GM08714 (cell line): ENCODE measurements around the gene CTDSPL.

Source experiments
- H3K4me3 ChIP-seq: fragments of 200-500 bp; sonication (Bioruptor generic); 2 replicates; pipeline ENCODE4 v1.5.1; 2014; ENCODE audit warnings: mild to moderate bottlenecking, low read length, inconsistent platforms
- ZNF274 ChIP-seq: IDR thresholded peaks from 2 replicates; pipeline ENCODE4 v1.6.1; 2012; ENCODE audit warnings: mild to moderate bottlenecking, low read depth, low read length

CTDSPL gene

DNA sequence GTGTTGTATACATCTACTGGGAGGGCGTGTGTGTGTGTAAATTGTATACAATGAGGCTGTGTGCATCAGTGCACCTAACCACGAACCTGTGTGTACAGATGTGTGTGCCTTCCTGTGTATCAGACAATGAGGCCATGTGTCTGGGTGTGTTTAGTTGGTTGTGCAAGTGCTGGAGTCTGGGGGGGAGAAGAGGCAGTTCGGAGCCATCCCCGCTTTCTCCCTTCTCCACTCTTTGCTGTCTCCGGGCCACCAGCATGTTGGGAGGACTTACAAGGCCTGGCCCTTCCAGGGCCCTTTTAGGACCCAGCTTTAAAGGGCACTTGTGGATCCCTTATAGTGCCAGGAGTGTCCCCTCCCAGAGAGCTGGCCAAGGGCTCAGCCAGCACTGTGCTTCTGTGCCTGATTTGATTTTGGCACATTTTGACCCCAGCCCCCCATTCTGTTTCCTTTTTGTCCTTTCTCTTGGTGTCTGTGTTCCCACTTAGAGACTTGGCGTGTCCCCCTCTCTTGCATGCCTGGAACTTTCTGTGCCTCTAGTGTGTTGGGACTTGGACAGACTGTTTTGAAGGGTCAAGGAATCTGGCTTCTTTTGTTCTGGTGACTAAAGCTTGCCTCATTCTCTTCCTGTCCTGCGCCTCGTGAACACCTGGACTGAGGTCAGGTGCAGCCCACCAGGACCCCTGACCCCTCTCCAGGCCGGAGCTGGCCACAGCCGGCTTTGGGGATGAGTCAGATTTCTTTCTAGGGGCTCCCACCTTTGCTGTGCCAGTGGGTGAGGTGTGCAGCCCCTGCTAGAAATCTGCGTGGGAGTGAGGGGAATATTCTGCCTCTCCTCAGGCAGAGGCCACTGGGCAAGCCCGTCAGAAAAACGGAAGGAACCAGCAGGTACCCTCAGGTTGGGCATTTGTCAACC is 1.5 kb downstream of the CTDSPL start:
- H3K4me3 ChIP-seq = no peak overlapping the region
- TF ChIP-seq ZNF274 = no peak

DNA sequence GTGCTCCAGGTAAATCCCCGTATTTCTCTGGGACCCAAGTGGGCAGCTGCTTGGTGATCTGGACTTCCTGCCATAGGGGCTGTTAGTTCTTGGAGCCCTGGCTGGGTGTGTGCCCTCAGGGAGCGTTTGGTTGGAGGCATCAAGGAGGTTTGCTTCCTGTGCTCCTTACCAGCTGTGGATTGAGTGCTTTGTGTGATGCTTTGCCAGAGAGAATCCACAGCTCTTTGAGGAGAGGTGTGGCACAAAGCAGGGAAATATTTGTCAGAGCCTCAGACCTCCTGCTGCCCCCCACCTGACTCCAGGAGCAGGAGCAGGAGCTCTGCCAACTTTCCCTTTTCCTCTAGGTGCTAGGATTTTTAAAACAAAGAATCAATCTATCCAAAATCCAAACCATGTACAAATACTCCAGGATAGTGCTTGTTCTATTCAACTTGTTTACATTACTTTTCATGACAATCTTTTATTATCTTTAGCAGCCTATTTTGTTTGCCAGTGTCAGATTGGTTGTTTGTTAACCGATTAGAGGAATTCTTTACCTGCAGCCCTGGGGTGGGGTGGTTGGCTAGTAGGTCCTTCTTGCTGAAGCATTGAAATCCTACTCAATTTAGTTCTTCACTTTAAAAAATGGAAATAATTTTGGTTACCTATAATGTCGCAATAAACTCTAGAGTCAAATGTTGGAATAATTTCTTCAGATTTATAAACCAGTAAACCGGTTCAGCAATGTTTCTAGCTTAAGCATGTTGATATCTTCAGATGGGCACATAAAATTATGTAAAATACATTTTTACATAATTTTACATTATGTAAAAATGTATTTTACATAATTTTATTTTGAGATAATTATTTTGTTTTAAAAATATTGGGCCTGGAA is 2.5 kb downstream of the CTDSPL start:
- no peak for TF ChIP-seq ZNF274
- H3K4me3 ChIP-seq = no peak overlapping the region

DNA sequence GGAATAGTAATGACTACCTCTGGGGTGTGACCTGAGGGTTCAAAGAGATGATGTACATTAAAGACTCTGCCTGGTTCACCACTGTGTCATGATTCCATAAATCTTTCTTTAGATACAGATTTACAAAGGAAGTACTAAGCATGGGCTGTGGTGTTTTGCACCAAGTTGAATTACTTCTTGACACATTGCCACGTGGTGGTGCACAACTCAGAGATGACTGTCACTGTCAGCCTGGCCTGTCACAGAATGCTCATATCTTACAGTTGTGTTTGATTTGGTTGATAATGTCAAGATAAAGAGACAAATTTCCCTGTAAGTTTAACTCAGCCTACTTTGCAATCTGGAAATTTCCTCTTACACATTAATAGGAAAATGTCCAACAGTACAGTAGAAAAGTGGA is 3.2 kb downstream of the CTDSPL start:
- no peak for TF ChIP-seq ZNF274
- H3K4me3 ChIP-seq = no peak overlapping the region

DNA sequence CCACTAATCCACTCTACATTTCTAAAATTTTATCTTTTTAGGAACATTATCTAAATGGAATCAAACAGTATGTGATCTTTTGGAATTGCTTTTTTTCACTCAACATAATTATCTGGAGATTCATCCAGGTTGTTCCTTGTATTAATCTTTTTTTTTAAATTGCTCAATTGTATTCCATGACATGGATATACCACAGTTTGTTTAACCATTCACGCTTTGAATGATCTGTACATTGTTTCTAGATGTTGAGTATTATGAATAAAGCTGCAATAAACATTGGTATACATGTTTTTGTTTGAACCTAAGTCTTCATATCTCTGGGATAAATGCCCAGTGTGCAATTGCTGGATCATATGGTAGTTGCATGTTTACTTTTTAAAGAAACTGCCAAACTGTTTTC is 5.5 kb downstream of the CTDSPL start:
- no peak overlapping the region for H3K4me3 ChIP-seq
- TF ChIP-seq ZNF274 = no peak

DNA sequence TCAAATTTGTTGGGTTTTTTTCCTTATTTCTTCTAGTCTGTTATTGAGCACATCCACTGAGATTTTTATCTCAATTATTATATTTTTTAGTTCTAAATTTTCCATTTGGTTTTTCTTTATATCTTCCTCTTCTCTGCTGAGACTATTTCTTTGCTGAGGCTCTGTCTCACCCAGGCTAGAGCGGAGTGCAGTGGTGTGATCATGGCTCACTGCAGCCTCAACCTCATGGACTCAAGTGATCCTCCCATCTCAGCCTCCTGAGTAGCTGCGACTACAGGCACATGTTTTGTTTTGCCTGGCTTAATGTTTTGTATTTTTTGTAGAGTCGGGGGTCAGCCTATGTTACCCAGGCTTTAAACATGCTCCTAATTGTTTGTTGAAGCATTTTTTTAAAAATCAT is 10.2 kb downstream of the CTDSPL start:
- TF ChIP-seq ZNF274 = no peak
- H3K4me3 ChIP-seq = no peak overlapping the region

DNA sequence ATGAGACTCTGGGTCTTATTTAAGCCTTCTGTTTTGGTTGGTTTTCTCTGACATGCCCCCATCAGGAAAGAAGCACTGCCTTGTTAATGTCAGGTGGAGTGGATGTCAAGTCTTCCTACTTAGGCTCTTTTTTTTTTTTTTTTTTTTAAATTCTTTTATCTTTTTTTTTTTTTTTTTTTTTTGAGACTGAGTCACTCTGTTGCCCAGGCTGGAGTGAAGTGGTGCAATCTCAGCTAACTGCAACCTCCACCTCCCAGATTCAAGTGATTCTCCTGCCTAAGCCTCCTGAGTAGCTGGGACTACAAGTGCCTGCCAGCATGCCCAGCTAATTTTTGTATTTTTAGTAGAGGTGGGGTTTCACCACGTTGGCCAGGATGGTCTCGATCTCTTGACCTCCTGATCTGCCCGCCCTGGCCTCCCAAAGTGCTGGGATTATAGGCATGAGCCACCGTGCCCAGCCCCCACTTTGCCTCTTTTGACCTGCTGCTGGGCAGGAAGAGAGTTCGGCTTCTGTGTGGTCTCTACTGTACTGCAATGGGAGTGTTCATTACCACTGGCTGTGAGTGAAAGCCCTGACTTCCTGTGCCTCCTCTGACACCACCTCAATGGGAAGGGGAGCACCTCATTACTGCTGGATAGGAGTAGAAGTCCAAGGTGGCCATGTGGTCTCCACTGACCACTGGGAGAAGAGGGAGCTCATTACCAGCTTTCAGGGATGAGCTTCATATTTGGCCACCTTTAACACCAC is 10.9 kb downstream of the CTDSPL start:
- H3K4me3 ChIP-seq = no peak overlapping the region

DNA sequence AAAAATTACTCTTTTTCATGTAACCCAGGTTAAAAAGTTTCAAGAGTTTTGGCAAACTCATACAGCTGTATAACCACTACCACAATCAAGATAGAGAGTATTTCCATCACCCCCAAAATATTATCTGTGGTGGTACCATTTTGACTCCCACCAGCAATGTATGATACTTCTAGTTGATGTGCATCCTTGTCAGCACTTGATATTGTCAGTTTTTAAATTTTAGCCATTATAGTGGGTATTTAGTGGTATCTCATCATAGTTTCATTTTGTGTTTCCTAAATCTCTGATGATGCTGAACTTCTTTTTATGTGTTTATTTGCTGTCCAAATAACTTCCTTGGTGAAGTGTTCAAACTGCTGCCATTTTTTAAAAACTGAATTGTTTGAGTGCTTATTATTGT is 14.6 kb downstream of the CTDSPL start:
- no peak overlapping the region for H3K4me3 ChIP-seq
- TF ChIP-seq ZNF274 = no peak

More for the DNA sequence above, 10.9 kb downstream of the CTDSPL start:
- no peak for TF ChIP-seq ZNF274

DNA sequence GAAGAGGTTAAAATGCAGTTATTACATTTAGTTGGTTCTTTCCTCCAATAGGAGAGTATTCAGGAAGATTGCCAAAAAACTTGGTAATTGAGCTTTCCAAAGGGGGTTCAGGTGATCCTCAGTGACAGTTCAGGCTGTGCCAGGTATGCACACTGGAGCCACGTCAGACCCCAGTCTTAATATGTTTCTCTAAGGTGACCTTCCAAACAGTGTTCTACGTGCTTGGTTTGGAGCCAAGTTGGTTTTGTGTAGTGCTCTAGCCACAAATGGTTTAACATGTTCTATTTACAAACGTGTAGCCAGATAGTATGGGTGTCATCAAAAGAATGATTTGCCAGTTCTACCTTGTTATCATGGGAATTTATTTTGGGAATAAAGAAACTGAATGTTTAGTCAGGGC is 21.0 kb downstream of the CTDSPL start:
- TF ChIP-seq ZNF274 = no peak
- no peak overlapping the region for H3K4me3 ChIP-seq

DNA sequence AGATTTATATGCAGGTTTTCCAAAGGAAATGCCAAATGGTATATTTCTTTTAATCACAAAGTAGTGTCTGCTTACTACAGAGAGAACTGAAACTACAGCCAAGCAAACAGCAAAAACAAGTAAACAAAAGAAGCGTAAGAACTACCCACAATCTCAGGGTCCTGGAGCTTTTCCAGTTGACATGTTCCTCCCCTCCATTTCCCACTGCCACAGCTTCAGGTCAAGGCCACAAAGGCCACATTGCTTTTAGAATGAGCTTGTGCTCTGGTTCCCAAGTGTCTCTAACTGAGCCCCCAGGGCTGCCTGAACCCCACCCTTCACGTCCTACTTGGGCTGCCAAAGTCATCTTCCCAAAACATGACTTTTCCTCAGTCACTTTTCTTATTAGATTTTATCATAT is 24.1 kb downstream of the CTDSPL start:
- TF ChIP-seq ZNF274 = no peak
- H3K4me3 ChIP-seq = no peak overlapping the region

DNA sequence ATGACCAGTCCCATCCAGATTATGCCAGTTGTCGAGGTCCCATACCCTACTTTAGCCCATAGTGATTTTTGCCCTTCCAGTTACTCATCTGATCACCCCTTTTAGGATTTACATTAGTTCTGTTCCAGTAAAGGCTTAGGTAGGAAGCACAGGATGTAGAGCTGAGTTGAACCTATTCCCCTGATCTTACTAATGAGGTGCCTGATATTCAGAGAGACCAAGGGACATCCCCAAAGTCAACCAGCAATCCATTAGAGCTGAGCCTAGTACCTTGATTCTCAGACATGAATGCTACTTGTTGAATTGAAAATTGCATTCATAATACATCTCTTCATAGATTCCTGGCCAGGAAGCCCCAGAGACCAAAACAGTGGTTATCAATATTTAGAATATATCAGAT is 24.7 kb downstream of the CTDSPL start:
- H3K4me3 ChIP-seq = no peak overlapping the region
- TF ChIP-seq ZNF274 = no peak

DNA sequence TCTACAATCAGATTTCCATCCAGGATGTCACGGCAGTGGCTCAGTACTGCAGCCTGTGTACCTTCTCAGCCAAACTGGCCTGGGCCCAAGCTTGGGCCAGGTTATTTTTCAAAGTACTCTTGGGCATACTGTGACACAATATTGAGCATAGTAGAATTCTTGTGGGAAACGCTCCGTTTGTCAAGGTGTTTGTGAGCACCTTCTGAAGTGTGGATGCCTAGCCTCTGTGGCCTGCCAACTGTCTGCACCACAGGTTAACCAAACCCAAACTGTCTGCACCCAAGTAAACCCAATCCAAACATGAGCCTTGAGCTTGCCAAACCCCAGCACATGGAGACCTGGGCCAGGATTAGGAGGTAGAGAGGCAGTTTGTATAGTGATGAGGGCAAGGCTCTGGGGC is 25.4 kb downstream of the CTDSPL start:
- no peak for TF ChIP-seq ZNF274
- H3K4me3 ChIP-seq = no peak overlapping the region

DNA sequence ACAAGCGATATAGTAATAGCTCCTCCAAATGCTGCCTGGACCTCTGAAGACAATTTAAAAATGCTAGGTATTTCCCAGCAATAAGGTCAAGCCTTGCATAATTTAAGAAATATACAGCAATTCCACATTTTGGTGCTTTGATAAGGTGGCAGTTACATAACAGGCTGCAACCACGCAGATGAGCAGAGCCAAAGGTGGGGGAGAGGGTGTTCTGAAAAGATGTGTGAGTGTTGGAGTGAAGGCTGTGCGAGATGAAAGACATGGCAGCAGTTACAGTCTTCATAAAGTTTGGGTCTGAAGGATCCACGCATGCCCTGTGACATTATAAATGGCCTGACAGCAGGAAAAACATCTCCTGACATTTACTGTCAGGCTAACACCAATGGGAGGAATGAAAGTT is 26.1 kb downstream of the CTDSPL start:
- no peak for TF ChIP-seq ZNF274
- H3K4me3 ChIP-seq = no peak overlapping the region

DNA sequence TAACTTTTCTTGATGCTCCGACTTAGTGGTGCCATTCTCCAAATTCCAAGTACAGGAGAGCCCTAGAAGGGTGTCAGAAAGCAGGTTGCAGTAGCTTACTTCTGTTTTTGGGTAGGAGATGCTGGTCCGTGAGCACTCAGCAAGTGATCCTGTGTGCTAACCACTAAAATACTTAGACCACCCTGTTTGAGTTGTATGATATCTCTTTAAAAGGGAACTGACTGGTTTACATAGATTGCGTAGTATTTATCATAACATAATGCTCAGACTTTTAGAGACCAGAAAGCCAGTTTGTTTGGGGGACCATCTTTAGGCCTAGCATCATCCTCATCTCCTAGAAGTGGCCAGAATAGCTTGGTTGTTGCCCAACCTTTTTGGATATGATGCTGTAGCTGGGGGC is 26.7 kb downstream of the CTDSPL start:
- TF ChIP-seq ZNF274 = no peak
- H3K4me3 ChIP-seq = no peak overlapping the region

DNA sequence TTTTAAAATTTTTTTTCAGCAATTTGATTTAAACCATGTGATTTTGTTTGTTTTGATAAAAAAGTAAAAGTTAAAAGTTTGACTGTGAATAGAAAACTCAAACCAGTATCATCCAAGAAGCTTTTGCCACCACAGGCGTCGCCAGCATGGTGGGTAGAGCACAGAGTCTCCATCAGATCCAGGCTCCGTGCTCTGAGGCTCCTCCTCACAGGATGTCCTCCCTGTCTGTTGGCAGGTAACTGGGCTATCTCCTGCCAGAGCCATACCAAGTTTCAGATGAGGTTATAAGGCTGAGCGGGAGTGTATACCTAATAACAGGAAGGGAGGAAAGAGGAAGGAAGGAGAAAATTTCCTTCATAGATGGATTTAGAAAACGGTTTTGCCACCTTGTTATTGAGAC is 28.8 kb downstream of the CTDSPL start:
- TF ChIP-seq ZNF274 = no peak
- H3K4me3 ChIP-seq = no peak overlapping the region

DNA sequence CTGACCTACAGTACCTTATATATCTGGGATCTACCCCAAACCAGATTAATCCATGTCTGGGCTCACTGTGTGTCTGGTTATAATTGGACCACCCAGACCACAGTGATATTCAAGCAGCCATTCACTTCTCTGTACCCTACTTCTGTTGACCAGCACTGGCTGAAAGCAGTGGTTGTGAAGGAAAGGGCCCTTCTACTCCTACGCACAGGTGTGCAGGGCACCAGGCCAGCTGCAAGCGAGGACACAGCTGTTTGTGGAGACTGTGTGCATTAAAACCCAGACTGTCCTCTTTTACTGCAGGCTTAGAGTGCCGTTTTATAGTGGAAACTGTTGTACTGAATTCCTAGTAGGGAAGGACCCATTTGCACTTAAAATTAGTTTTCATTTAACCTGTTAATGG is 29.5 kb downstream of the CTDSPL start:
- TF ChIP-seq ZNF274 = no peak
- H3K4me3 ChIP-seq = no peak overlapping the region
